ENCODE measurements around the gene FHOD1. TPM values are rescaled to one million over a fixed set of nuclear protein-coding genes. Genes with fewer than 3 reads are reported as not detected.

Gene FHOD1
- total RNA-seq, 1 donor from 2014 or later: 17.2 TPM

- no peak for DNase-seq (ENCODE audit: extremely low spot score in 2 of 2)
- H3K36me3 ChIP-seq: no peaks in the 10 kb centered on the region
- no peaks in the 10 kb centered on the region for H3K4me1 ChIP-seq
- no peaks in the 10 kb centered on the region for H3K27me3 ChIP-seq
- intact Hi-C loops (cut with DNase I): no loop called here
- no peaks in the 10 kb centered on the region for H3K9me3 ChIP-seq
- H3K27ac ChIP-seq: no peak overlapping the region
- no peak overlapping the region for H3K4me3 ChIP-seq
- no peak for TF ChIP-seq CTCF (IDR thresholded peaks at IDR 0.05)
- TF ChIP-seq POLR2AphosphoS5 (IDR thresholded peaks at IDR 0.05; ENCODE audit: insufficient read depth in 1 of 2, low read depth in 1 of 2): no peak
- no peak for TF ChIP-seq POLR2A (IDR thresholded peaks at IDR 0.05)
Measured at GRCh38 chr16:67287960-67288359, 40.7 kb upstream of the FHOD1 start.

GRCh38 chr16:67286441-67287235 is 39.4 kb upstream of the FHOD1 start:
- H3K36me3 ChIP-seq: no peaks in the 10 kb centered on the region
- H3K4me3 ChIP-seq: no peak overlapping the region
- intact Hi-C loops (cut with DNase I): no loop called here
- H3K4me1 ChIP-seq: no peaks in the 10 kb centered on the region
- H3K27me3 ChIP-seq: no peaks in the 10 kb centered on the region
- H3K9me3 ChIP-seq: no peaks in the 10 kb centered on the region
- no peak for TF ChIP-seq CTCF (IDR thresholded peaks at IDR 0.05)
- no peak for TF ChIP-seq POLR2A (IDR thresholded peaks at IDR 0.05)
- TF ChIP-seq POLR2AphosphoS5 (IDR thresholded peaks at IDR 0.05; ENCODE audit: insufficient read depth in 1 of 2, low read depth in 1 of 2): no peak
- DNase-seq (ENCODE audit: extremely low spot score in 2 of 2): no peak
- no peak overlapping the region for H3K27ac ChIP-seq

DNA sequence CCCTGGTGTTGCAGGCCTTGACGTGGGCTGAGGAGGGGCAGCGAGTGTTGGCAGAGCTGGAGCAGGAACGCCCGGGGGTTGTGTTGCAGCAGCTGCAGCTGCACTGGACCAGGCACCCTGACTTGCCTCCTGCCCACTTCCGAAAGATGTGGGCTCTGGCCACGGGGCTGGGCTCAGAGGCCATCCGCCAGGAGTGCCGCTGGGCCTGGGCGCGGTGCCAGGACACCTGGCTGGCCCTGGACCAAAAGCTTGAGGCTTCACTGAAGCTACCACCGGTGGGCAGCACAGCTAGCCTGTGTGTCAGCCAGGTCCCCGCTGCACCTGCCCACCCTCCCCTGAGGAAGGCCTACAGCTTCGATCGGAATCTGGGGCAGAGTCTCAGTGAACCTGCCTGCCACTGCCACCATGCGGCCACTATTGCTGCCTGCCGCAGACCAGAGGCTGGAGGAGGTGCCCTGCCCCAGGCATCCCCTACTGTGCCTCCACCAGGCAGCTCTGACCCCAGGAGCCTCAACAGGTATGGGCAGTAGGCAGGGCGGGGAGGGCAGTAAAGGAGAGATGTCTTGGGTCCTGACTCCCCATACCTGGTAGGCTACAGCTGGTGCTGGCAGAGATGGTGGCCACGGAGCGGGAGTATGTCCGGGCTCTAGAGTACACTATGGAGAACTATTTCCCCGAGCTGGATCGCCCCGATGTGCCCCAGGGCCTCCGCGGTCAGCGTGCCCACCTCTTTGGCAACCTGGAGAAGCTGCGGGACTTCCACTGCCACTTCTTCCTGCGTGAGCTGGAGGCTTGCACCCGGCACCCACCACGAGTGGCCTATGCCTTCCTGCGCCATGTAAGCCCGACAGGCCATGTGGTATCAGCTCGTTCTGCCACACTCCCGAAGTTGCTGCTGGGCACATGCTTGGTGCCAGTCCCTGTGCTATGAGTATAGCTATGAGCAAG is 37.7 kb upstream of the FHOD1 start:
- Histone ChIP-seq H3K4me1 (no peaks in the 10 kb centered on the region), H3K4me3 (no peak overlapping the region), H3K36me3 (no peaks in the 10 kb centered on the region), H3K27me3 (no peaks in the 10 kb centered on the region), H3K9me3 (no peaks in the 10 kb centered on the region), H3K27ac (no peak overlapping the region)
- no peak for DNase-seq (ENCODE audit: extremely low spot score in 2 of 2)
- TF ChIP-seq POLR2A (IDR thresholded peaks at IDR 0.05) (no peak), CTCF (IDR thresholded peaks at IDR 0.05) (no peak), POLR2AphosphoS5 (IDR thresholded peaks at IDR 0.05; ENCODE audit: insufficient read depth in 1 of 2, low read depth in 1 of 2) (no peak)
- intact Hi-C loops (cut with DNase I): no loop called here

DNA sequence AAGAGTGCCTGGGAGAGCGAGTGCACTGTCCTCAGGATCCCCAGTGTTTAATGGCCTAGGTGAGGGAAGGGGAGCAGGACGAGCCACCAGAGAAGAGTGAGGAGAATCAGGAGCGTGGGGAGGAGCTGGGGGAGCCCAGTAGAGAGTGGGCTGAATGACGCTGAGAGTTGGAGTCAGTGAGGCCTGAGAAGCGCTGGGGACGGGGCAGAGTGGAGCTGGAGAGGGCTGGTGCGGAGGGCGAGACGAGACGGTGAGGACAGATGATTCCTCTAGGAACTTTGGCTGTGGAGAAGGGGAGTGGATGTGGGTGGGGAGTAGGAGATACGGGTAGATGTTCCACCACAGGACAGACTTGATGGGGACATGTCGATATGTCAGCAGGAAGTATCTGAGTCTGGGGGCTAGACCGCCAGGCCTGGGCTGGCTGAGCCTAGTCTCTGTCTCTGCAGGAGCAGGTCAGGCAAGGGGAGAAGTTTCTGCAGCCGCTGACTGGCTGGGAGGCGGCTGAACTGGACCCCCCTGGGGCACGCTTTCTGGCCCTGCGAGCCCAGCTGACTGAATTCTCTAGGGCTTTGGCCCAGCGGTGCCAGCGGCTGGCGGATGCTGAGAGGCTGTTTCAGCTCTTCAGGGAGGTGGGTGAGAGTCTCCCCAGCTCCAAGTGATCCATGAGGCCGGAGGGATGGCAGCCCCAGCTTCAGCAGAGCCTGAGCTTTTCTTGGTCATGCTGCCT is 36.7 kb upstream of the FHOD1 start:
- DNase-seq (ENCODE audit: extremely low spot score in 2 of 2): no peak
- Histone ChIP-seq H3K27ac (no peak overlapping the region), H3K36me3 (no peaks in the 10 kb centered on the region), H3K27me3 (no peaks in the 10 kb centered on the region), H3K9me3 (no peaks in the 10 kb centered on the region), H3K4me1 (peaks cover 4% of the 10 kb centered on the region), H3K4me3 (no peak overlapping the region)
- intact Hi-C loops (cut with DNase I): no loop called here
- TF ChIP-seq POLR2AphosphoS5 (IDR thresholded peaks at IDR 0.05; ENCODE audit: insufficient read depth in 1 of 2, low read depth in 1 of 2): no peak
- TF ChIP-seq CTCF (IDR thresholded peaks at IDR 0.05): no peak
- TF ChIP-seq POLR2A (IDR thresholded peaks at IDR 0.05): no peak

All from vagina (tissue), 2 donors.